GM21786 (cell line): ENCODE results near the gene DNAJA2.
"Not testable (repeated sequence)": the region's sequence is repeated elsewhere in the genome, so short reads cannot be mapped to it uniquely, and the experiment has no call there.

Experiments
- ATAC-seq: cut with Tn5 transposase; IDR thresholded peaks from one replicate; pipeline ENCODE4 v1.9.1; 2021; ENCODE audit not compliant: unreplicated experiment

Gene DNAJA2

DNA sequence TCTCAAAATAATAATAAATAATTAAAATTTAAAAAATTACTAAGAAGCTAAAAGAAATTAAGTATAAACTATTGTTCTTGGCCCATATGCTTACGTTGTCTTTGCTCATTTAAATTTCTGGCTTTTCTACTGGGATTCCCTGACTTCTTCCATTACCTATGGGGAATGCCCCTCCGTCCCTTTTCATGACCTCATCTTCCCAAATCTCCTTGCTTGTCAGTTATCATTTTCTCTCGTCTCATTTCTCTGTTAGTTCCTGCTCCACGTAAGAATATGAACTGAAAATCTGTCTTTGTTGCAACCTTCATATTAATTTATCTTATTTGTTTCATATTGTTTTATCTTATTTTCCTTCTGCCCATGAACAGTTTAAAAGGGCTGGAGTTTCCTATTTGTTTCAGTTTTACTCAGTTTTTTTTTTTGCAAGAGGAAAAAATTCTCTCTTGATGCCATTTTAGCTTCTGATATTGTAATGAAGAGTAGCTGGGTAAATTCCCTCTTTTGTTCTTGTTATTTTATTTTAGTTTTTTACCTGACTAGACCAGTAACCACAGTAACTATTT is 2.5 kb upstream of the DNAJA2 start:
- ATAC-seq, result no peak

DNA sequence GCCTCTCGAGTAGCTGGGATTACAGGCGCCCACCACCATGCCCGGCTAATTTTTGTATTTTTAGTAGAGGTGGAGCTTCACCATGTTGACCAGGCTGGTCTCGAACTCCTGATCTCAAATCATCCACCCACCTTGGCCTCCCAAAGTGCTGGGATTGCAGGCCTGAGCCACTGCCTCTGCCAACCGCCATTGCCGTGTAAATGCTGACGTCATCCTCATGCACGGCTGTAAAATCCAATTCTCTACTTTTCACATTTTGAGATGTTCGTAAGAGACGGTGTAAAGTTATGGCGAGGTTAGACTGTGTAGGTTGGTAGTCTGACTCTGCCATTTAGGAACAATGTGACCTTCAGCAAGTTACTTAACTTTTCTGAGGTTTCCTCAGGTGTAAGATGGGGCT is 1.7 kb upstream of the DNAJA2 start:
- ATAC-seq, result no peak

DNA sequence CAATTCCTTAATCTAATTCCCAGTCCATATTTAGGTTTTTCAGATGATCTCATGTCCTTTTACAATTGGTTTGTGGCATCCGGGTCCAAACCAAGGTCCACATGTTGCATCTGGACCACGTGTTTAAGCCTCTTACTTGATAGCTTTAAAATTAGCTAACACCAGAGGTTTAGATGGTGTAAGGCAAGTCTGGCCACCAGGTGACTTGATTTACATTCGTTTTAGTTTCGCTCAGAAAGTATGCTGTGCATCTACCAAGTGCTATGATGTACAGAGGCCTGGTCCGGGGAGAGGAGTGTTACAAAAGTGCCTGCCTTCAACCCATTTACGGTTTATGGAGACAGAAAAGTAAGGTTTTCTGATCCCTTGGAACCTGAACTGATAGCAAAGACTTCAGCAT is 878 bp upstream of the DNAJA2 start:
- ATAC-seq, result no peak

DNA sequence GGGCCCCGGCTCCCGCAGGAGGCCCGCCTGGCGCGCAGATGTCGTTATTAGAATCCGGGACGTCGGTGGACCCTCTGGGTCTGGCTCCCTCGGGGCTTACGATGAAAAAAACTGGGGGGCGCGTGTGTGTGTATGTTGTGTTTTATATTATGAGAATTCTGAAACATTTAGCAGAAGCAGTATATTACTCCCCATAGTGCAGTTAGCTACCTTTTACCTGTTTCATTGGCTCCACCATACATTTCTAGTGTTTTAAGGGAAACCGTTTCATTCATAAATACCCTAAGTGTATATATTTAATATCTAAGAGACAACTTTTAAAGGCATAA is 486 bp upstream of the DNAJA2 start:
- no peak for ATAC-seq

DNA sequence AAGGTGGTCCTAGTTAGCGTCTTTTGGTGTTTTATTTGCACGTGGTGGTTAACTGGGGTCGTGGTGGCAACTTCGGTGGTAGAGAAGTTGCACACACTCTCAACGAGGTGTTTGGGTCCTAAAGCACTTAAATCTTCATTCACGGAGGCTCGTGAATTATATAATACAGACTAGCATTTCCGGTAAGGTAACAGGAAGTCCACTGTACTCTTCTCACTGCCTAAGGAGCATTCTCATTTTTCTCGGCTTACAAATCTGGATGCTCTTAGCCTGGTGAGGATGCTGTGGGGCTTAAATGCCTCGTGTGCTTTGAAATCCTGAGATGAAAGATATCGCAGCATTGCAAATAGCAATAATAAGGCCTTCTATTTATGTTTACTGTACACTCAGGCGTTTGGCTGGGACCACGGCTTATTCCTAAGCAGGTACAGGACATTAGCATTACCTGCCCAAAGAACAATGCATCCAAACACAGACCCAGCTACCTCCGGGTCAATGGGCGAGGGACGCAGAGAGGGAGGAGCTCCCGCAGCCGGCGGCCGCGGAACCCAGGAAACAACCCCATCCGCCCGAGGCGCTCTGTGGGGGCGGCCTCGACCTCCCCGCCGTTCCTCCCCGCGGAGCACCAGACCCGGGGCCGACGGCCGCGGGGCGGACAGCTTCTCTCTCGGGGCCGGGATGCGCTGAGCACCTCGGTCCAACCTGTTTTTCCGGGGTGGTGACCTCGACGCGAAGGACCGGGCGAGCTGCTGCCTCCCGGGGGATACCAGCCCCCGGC is 856 bp downstream of the DNAJA2 start:
- peak; percentile 38 for ATAC-seq

DNA sequence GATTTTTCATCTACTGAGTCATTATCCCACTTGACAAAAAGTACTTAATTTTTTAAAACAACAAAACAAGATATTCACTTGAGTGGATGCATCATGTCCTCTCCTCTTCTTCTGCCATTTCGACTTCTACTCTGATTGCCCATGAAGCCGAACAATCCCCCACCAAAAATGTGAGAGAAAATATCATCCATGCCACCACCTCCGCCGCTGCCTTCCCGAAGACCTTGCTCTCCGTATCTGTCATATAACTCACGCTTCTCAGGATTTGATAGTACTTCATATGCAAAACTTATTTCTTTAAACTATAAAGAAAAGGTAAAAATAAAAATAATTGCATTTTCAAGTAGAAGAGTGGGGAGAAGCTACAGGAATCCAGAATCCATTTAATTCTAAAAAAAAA is 2.2 kb downstream of the DNAJA2 start:
- ATAC-seq, result no peak

DNA sequence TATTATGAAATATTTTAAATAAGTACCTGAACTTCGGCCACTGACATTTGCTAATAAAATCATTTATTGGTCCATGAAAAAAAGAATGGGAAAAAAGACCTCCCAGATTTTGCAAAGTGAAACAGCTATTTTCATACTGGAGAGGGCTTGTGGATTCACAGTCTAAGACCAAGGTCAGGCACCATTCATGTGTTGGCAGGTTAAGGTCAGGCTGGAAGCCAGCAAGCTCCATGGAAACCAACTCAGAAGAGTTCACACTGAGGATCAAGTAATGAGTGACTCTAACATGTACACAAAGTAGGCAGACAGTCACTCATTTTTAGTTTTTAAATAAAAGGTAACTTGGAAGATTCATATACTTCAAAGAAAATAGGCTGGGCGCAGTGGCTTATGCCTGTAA is 3.4 kb downstream of the DNAJA2 start:
- no peak for ATAC-seq

DNA sequence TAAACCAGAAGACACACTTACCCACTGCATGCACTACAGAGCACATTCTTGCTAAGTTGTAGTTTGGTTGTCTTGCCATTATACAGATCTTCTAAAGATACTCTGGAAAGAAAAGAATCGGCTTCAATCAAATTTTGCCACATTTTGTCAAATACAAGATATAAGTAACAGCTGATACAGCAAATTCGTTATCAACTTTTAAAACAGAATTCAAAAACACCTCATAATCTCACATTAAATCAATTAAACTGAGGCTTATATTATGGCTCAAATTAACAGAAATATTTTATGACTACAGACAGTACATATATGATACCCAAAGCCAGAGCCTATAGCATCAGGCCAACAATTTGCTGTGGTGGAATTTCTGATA is 5.4 kb downstream of the DNAJA2 start:
- no peak for ATAC-seq

DNA sequence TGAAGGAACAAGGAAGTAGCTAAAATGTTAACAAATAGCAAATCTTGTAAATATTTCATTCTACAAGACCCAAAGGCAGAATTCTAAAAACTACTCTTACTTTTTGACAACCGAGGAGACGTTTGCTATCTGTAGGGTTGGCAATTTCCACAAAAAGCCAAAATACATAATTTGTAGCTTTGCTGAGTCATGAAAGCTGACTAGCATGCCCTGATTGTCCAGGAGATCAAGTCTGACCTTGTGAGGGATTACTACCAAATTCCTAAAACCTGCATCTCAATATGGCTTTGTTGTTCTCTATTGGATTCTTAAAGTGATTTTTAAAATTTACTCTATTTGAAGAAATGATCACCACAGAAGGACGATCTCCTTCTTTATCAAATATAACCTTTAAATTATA is 10.8 kb downstream of the DNAJA2 start:
- ATAC-seq, result no peak

DNA sequence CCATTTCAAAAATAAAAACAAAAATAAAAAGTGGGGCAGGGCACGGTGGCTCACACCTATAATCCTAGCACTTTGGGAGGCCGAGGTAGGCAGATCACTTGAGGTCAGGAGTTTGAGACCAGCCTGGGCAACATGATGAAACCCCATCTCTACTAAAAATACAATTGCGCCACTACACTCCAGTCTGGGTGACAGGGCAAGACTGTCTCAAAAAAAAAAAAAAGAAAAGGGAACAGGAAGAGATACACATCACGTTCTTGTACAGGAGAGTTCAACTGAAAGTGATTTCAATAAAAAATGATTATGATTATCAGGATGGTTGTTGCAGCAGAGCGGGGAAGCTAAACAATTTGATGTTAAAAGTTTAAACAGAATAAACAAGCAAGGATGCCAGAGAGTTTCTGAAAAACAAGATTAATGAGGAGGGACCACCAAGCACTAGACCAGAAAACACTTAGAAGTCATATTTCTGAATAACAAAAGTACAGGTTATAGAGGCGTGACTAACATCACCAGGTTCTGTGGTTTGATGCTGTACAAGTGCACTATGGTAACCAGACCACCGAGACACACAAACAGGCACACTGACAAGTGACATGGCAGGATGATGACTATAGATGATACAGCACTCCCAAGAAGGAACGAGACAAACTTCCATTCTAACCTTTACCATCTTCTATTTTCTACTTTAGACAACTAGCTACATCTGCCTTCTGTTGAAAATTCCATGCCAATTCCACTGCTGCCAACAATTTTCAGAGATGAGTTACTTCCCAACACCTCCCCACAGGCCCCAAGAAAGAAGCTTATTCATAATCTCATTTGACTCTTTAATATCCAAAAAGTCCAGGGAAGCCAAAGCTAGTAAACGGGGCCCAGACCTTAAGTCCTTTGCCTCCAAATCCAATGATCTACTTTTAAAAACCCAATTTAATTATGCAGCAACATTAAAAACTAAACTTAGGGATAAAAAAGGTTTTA is 11.8 kb downstream of the DNAJA2 start:
- ATAC-seq, result no peak

DNA sequence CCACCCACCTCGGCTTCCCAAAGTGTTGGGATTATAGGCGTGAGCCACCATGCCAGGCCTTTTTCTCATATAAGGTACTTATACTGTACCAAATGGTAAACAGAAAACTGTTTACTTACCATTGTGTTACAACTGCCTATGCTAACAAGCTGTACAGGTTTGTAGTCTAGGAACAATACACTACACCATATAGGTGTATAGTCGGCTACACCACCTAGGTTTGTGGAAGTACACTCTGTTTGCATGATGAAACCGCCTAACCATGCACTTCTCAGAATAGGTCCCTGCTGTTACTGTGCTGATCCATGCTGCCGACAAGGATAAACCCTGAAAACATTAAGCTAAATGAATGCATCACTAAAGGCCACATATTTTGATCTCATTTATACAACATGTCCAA is 18.9 kb downstream of the DNAJA2 start:
- ATAC-seq, result no peak

DNA sequence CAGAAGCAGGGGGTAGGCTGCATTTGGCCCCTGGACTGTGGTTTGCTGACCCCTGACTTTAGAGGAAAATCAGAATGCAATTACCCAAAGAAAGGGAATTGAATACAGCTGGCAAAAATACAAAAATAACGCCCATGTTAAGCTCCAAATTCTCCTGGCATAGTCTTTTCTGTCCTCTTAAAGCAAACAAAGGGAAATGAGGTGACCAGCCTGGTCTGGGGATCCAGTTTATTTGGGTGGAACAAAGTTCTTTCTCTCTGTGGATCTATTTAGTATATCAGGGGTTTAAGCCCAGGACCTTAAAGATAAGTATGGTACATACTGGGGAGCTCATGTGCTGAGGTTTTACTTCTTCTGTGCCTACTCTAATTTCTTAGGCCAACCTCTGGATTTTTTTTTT is 23.5 kb downstream of the DNAJA2 start:
- ATAC-seq, result no peak

DNA sequence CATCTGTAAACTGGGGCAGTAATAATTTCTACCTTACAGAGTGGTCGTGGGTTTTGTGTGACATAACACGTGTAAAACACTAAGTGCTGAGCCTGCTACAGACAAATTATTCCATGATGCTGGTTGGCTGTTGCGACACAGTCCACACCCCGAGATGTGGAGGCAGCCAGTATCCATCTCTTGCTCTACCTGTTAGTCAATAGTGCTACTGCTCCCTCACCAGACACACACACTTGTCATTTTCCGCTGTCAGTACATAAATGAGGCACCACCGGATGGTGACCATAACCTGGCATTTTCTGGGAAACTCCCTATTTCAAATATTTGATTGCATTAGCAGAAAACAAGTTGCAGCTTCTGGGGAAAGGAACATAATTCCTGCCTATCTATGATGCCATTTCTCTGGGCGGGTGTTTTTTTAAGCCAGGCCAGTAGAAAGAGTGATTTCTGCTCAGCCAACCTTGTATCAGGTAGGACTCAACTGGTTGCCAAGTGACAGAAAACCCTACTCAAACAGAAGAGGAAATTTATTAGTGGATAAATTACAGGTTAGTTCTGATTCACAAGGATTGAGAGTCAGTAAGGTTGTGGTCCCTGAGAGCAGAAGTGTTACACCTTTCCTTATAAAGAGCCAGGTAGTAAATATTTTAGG is 24.1 kb downstream of the DNAJA2 start:
- no peak for ATAC-seq

DNA sequence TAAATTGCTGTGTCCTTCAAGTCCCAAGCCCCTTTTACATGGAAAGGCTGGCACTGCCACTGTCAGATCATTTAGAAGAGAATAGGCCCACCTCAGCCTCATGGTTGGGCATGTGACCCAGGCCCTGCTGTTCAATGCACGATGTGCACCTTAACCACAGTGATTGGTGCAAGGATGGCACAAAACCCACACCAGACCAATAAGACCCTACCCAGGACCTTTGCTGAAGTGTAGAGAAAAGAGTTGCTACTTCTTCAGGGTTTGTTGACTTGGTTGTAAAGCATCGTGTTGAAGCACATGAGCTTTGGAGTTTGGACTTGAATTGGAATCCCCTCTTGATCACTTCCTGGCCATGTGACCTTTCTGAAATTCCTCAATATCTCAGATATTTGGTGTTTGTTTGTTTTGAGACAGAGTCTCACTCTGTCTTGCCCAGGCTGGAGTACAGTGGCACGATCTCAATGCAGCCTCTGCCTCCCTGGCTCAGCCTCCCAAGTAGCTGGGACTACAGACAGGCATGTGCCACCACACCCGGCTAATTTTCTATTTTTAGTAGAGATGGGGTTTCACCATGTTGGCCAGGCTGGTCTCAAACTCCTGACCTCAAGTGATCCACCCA is 24.8 kb downstream of the DNAJA2 start:
- no peak for ATAC-seq

DNA sequence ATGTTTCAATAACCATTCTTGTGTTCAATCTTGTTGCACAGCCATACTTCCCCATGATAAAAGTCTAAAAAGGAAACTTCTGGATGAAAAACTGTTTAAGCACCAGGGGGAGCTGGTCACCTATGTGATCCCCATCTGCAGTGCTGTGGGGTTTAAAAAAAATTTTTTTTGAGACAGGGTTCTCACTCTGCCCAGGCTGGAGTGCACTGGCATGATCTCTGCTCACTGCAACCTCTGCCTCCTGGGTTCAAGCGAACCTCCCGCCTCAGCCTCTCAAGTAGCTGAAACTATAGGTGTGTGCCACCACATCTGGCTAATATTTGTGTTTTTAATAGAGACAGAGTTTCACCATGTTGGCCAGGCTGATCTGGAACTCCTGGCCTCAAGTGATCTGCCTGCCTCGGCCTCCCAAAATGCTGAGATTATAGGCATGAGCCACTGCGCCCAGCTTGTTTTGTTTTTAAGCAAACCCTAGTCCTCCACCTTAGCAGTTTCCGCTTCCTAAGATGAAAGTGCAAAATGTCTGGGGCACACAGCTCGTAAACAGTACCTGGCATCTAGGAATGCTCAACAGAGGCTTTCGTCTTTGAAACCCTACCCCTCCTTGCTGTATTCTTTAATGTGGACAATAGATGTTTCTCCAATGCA is 25.4 kb downstream of the DNAJA2 start:
- peak; percentile 79 for ATAC-seq

DNA sequence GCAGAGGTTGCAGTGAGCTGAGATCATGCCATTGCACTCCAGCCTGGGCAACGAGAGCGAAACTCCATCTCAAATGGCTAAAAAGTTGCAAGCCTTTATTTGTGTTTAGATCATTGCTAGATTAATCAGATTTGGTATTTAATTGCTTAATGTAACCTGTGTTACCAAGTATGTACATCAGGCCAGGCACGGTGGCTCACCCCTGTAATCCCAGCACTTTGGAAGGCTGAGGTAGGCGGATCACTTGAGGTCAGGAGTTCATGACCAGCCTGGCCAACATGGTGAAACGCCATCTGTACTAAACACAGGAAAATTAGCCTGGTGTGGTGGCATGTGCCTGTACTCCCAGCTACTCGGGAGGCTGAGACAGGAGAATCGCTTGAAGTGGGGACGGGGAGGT is 28.8 kb downstream of the DNAJA2 start:
- not testable (repeated sequence) for ATAC-seq

DNA sequence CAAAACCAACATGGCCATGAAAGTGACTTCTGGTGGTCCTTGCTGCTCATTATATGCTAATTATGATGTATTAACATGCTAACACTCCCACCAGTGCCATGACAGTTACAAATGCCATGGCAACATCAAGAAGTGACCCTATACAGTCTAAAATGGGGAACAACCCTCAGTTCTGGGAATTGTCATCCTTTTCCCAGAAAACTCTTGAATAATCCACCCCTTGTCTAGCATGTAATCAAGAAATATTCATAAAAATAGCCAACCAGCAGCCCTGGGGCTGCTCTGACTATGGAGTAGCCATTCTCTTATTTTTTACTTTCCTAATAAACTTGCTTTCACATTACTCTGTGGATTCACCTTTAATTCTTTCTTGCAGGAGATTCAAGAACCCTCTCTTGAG is 35.9 kb downstream of the DNAJA2 start:
- no peak for ATAC-seq

DNA sequence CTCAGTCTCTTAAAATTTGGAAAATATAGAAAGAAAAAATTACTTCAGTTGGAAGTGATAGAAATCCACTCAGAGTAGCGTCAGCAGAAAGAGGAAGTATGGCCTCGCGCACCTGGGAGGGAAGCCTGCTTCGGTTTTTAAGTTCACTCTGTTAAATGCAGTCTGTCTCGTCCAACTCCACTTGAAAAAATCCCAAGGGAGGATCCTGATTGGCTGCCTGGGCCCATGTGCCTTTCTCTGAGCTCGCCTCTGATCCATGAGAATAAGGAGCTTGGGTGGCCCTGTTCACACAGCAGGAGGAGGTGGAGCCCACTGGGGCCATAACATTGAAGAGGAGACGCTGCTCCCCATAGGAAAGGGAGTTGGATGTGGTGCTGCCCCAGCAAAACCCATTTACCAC is 40.7 kb downstream of the DNAJA2 start:
- ATAC-seq, result peak; percentile 65

DNA sequence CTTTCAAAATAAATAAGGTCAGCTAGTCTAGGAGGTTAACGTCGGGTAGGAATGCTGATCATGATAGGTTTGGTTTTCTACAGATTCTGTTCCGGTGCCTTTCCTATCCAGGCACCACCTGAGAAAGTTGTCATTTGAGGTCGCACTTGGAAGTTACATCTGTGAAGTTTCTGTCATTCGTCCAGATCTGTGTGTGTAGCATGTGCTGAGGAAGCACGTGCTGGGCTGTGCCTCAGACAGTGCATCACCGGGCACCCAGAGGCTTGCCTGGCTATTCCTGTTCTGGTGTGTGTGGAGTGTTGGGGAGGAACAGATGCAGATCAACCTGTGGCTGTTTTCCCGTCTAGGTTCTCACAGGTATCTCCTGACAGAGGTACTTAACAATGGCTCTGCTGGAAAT is 42.6 kb downstream of the DNAJA2 start:
- no peak for ATAC-seq
